ENCODE results near the gene DLK1.

Gene DLK1

DNA sequence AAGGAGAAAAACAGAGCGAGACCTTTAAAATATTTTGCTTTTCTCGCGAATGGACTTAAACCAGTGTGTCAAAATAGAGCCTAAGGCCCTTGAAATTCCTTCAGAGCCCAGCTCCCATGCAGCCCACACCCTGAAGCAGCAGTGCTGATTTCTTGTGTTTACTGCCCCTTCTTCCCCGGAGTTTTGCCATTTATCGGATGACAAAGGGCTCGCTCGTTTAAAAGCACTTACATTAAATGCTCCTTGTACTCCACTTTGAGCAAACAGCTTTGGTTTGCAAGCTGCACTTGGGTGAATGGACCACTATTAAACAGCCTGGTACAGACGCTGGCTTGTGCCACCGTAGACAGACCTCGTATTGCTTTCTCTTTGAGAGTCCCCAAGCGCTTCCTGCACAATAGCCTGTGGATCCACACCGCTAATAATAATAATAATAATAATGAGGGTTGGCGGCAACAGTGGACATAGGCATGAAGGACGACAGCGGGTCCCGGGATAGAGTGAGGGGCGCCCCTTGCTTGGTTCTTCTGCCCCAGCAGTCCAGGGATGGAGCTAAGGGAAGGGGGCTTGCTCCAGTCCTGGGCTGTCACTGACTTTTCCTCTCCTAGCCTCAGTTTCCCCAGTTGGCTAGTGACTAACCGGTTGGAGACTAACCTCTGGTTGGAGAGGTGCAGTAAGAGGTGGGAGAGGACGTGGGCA lies 6.6 kb downstream of the DLK1 start:
- DNase-seq (ENCODE audit: low spot score), result no peak

- DNase-seq (ENCODE audit: low spot score), result no peak
These were observed 7.6 kb downstream of the DLK1 start for GRCh38 chr14:100734031-100734990.

GRCh38 chr14:100735271-100735670 lies 8.6 kb downstream of the DLK1 start:
- DNase-seq (ENCODE audit: low spot score), result no peak

GRCh38 chr14:100736269-100737180 lies 9.8 kb downstream of the DLK1 start:
- DNase-seq (ENCODE audit: low spot score), result no peak

GRCh38 chr14:100737526-100737925 lies 10.8 kb downstream of the DLK1 start:
- no peak for DNase-seq (ENCODE audit: low spot score)

- no peak for DNase-seq (ENCODE audit: low spot score)
These were observed 11.6 kb downstream of the DLK1 start for GRCh38 chr14:100738269-100738691.

- DNase-seq (ENCODE audit: low spot score), result no peak
These were observed 12.0 kb downstream of the DLK1 start for GRCh38 chr14:100738704-100739131.

DNA sequence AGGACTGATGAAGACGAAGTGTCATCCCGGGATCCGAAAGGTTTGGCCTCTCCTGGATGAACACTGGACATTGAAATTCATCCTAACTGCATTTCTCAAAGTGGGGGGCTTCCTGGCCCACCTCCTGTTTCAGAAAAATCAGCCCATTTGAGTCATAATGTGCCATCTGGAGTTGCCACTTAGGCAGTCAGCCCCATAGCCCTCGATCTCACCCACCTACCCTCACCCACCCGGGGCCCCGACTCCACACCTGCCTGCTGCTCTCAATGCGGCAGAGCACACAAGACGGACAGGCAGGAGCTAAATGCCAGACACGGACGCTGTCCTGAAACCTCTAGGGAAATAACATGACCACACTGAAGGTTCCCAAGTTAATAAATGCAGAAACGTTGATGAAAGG lies 12.6 kb downstream of the DLK1 start:
- DNase-seq (ENCODE audit: low spot score), result no peak

- no peak for DNase-seq (ENCODE audit: low spot score)
These were observed 13.6 kb downstream of the DLK1 start for GRCh38 chr14:100740196-100740825.

- DNase-seq (ENCODE audit: low spot score), result no peak
These were observed 14.2 kb downstream of the DLK1 start for GRCh38 chr14:100740929-100741328.

- DNase-seq (ENCODE audit: low spot score), result no peak
These were observed 15.3 kb downstream of the DLK1 start for GRCh38 chr14:100741966-100742365.

DNA sequence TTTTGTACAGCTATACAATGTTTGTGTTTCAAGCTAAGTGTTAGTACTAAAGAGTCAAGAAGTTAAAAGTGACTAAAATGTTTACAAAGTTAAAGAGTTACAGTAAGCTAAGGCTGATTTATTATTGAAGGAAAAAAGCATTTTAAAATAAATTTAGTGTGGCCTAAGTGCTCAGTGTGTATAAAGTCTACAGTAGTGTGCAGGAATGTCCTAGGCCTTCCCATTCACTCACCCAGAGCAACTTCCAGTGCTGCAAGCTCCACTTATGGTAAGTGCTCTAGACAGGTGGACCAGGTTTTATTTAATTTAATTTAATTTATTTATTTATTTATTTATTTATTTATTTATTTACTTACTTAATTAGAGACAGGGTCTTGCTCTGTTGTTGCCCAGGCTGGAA lies 19.6 kb downstream of the DLK1 start:
- DNase-seq (ENCODE audit: low spot score), result no peak

DNA sequence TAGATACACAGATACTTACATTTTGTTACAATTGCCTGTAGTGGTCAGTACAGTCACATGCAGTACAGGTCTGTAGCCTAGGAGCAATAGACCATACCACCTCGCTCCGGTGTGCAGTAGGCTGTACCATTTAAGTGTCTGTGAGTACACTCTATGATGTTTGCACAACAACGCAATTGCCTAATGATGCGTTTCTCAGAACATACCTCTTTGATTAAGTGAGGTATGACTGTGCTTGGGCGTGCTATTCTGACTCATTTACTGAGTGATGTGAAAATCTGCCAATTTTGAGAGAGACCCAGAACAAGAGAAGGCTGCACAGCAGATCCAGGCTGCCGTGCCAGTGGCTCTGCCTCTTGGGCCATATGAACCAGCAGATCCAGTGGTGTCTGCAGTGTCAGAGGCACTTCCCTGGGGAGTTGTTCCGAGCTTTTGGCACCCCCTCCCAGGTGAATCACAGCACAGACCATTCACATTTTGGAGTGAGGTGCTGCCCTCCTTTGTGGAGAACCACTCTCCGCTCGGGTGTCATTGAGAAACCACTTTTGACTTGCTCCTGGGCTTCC lies 20.4 kb downstream of the DLK1 start:
- no peak for DNase-seq (ENCODE audit: low spot score)

DNA sequence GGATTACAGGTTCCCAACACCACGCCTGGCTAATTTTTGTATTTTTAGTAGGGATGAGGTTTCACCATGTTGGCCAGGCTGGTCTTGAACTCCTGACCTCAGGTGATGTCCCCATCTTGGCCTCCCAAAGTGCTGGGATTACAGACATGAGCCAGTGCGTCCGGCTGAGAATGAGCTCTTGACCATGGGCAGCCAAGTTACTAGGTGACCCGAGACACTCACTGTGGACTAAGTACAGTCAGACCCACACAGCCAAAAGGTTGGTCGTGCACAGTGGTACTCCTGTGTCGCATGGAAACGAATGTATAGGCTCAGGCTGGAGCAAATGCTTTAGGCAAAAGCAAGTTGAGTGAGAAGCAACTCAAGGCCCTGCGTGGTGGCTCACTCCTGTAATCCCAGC lies 21.0 kb downstream of the DLK1 start:
- no peak for DNase-seq (ENCODE audit: low spot score)

DNA sequence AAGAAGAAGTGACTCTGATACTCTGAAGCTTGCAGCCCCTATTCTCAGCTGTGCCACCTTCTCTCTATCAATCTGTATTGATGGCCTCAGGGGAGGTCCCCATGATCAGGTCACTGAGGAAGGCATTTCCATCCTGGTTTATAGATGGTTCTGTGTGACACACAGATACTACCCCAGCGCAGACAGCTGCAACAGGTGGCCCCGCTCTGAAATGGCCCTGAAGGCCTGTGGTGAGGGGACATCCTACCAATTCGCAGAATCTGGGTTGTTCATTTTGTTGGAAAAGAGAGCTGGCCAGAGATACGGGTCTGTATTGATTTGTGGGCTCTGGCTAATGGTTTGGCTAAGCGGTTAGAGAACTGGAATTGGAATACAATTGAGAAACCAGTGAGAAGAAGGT lies 21.7 kb downstream of the DLK1 start:
- DNase-seq (ENCODE audit: low spot score), result no peak

- no peak for DNase-seq (ENCODE audit: low spot score)
These were observed 22.3 kb downstream of the DLK1 start for GRCh38 chr14:100748944-100749343.

- DNase-seq (ENCODE audit: low spot score), result no peak
These were observed 23.4 kb downstream of the DLK1 start for GRCh38 chr14:100749967-100750597.

DNA sequence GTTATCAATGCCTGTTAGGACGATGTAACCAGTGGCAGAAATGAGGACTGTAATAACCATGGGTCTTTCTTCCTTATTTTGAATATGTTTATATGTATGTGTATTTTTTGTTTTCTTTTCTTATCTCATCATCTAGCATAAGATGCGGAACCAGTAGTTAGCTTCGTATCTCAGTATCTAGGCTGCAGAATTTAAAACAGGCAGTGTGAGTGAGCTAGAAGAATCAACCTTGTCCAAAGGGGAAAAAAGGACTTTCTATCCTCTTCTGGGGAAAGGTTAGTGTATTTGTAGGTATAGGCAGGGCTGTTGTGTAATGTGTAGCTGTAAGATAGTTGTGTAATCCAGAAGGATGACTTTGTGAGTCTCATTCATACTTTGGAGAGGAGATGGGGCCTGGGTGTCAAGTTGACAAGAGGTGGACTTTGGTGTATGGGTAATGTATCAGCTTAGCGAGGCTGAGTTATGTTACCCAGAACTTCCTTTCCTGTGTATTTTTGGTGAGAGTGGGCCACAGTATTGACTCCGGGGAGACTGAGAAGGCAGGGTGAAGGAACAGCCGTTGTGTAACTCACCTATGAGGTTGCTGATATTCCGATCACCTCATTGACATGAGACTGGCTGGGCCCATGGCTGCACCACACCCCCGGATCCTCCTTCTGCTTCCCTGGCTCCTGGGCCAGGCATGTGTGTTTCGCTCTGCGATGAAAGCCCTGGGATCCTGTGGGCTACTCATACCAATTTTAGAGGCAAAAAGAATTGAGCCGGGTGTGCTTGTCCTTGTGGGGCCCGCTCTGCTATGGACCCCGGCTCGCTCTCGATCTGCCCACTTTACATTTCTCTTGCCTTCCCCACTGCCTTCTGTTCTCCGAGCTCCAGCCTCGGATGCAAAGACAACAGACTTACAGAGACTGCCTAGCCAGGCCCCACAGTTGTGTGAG lies 24.3 kb downstream of the DLK1 start:
- no peak for DNase-seq (ENCODE audit: low spot score)

DNA sequence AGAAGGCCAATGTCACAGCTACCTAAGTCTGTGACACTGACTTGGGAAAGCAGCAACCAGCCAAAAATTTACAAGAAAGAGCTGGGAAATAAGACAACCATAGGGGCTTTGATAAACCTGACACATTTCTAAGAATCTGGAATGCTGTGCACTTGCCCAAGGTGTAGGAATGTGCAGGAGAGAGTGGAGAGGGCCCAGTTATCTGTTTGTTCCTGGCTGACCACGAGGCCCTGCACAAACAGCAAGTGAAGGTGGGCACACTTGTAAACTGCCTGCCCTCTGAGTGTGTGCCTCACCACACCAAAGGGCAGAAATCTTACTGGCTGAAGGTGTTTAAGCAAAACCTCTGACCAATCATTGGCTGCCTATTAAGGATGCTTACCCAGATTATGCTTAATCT lies 27.3 kb downstream of the DLK1 start:
- DNase-seq (ENCODE audit: low spot score), result no peak

Measured in SK-N-DZ (cell line).